H7 (cell line): ENCODE measurements around the gene SYNJ1. TPM values are rescaled to one million over a fixed set of nuclear protein-coding genes. Genes with fewer than 3 reads are reported as not detected.
"Not testable (repeated sequence)": the region's sequence is repeated elsewhere in the genome, so short reads cannot be mapped to it uniquely, and the experiment has no call there.

Source experiments
- DNase-seq: peaks from one replicate; pipeline ENCODE4 v3.0.0; 2012
- H3K27me3 ChIP-seq: 2 replicates; pipeline ENCODE4 v1.6.0; 2011; ENCODE audit warnings: mild to moderate bottlenecking, low read length; ENCODE audit not compliant: control insufficient read depth, insufficient read depth
- H3K36me3 ChIP-seq: replicated peaks from 2 replicates; pipeline ENCODE4 v1.5.1; 2011; ENCODE audit warnings: low read length; ENCODE audit not compliant: control insufficient read depth, insufficient read depth
- H3K4me3 ChIP-seq: 2 replicates; pipeline ENCODE4 v1.5.1; 2011; ENCODE audit warnings: low read depth, mild to moderate bottlenecking, control low read depth, low read length, moderate library complexity; ENCODE audit not compliant: insufficient read depth
- total RNA-seq: library from RNA; depleted of rRNA; stranded (reverse); fragments of >200 nt; shearing (Covaris generic); gene quantifications from 2 replicates; pipeline ENCODE4 v1.2.3, GENCODE V29; 2014

The SYNJ1 gene
- total RNA-seq, 1 experiment from 2014 or later = 0.97 TPM

DNA sequence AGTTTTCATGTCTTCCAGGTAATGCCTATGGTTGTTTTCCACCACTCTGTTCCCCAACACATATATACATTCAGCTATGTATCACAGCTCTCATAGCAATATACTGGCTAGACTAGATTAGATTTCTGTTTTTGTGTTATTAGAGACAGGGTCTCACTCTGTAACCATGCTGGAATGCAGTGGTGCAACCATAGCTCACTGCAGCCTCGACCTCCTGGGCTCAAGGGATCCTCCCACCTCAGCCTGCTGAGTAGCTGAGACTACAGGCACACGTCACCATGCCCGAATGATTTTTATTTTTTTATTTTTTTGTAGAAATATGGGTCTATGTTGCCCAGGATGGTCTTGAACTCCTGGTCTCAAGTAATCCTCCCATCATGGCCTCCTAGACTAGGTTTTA, 37.7 kb downstream of the SYNJ1 start:
- no peak overlapping the region for H3K4me3 ChIP-seq
- no peaks in the 10 kb centered on the region for H3K36me3 ChIP-seq
- H3K27me3 ChIP-seq = no peaks in the 10 kb centered on the region
- DNase-seq = no peak

DNA sequence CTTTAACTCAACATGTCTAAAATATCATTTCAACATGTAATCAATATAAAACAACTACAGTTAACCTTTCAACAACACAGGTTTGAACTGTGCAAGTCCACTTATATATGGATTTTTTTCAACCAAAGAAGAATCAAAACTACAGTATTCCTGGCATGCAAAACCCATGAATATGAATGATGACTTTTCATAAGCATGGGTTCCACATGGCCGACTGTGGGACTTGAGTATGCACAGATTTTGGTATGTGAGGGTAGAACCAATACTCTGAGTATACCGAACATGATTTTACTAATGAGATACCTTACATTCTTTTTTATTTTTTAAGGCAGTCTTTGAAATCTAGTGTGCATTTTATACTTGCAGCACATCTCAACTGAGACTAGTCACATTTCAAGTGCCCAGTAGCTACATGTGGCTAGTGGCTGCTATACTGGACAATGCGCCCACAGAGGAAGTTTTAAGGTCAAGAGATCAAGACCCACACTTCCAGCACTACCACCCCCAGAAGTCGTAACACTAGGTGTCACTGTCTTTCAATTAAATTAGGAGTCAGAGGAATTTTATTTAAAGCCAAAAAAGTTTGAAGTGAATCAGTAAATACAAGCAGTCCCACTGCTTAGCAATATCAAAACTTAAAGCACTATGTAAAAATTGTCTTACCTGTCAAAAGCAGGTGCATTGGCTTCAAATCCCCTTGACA, 40.0 kb downstream of the SYNJ1 start:
- Histone ChIP-seq H3K36me3 (no peaks in the 10 kb centered on the region), H3K27me3 (no peaks in the 10 kb centered on the region), H3K4me3 (no peak overlapping the region)
- peak; percentile 54 for DNase-seq

DNA sequence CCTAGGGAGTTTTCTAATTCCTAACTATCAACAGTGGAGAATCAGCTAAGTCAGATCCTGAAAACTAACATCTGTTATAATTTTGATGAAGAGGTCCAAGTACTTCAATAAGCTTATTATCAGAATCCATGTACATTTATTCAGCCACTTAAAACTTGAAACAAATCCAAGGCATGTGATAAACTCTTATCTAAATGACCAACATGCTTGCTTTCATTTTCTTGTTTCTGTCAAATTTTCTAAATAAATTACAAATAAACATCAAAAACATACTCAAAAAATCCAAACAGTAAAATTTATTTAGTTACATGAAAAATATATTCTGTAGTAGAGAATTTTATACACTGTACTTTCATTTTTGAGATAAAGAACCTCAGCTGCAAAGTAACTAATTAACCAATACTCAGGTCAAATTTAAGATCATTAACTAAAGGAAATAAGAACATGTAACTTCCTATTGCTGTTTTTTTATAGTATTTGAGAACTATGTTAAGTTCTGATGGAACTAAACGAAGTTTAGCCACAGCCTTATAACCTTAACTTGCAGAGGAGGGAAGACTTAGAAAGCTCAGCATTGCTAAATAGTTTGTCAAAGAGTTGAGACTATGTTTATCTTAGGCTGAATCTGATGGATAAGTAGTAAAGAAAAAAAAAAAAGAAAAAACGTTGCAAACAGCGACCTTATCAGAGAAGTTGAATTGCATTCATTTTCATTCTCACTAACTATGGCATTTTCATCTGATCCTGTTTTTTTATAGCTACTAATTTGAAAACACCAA, 44.9 kb downstream of the SYNJ1 start:
- H3K27me3 ChIP-seq = no peaks in the 10 kb centered on the region
- no peaks in the 10 kb centered on the region for H3K36me3 ChIP-seq
- DNase-seq = no peak
- H3K4me3 ChIP-seq = no peak overlapping the region

DNA sequence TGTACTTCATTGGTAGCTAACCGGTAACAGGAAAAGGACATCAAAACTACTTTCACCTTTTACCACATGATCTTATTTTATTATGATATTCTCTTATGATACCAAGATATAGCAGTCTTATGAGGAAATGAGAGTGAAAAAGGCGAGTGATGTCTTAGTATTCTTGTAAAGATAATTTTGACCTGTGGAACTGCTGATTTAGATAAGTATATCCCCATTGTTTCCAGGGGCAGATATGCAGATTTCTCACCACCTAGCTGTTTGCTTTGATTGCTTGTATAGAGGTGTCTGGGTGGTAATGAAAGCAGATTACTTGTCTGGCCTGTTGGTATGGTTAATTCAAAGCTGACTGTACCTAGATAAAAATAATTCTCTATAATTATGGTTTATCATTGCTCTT, 53.1 kb downstream of the SYNJ1 start:
- Histone ChIP-seq H3K4me3 (no peak overlapping the region), H3K36me3 (no peaks in the 10 kb centered on the region), H3K27me3 (no peaks in the 10 kb centered on the region)
- DNase-seq = no peak

DNA sequence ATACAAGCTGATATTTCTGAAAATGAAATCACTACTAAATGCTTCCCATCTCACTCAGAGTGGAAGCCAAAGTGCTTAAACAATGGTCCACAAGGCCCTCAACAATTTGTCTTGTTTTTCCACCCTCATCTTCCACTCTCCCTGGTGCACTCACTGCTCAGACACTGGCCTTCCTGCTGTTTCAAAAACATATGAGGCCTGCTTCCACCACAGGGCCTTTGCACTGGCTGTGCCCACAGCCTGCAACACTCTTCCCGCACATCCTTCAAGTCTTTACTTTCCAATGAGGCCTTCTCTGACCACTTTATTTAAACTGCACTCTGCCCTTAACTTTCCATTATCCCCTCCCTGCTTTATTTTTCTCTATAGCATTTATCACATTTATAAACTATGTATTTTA, 53.8 kb downstream of the SYNJ1 start:
- Histone ChIP-seq H3K4me3 (no peak overlapping the region), H3K36me3 (no peaks in the 10 kb centered on the region), H3K27me3 (no peaks in the 10 kb centered on the region)
- no peak for DNase-seq

DNA sequence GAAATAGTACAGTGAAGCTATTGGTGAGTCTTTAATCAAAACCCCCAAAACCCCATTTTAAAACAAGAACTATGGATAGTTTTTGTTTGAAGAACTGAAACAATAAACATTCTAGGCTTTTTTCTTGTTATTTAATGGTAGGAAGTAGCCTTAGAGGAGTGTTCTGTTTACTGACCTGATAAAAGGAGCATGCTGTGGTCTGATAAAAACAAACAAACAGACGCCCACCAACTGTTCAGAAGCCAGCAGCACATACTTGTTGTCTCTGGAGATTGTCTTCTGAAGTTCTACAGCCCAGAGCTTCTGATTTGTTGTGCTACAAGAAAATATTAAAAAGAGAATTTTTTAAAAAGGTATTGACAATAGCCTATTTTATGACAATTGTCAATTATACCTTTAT, 61.6 kb downstream of the SYNJ1 start:
- no peak overlapping the region for H3K4me3 ChIP-seq
- no peak for DNase-seq
- no peaks in the 10 kb centered on the region for H3K27me3 ChIP-seq
- H3K36me3 ChIP-seq = no peaks in the 10 kb centered on the region

DNA sequence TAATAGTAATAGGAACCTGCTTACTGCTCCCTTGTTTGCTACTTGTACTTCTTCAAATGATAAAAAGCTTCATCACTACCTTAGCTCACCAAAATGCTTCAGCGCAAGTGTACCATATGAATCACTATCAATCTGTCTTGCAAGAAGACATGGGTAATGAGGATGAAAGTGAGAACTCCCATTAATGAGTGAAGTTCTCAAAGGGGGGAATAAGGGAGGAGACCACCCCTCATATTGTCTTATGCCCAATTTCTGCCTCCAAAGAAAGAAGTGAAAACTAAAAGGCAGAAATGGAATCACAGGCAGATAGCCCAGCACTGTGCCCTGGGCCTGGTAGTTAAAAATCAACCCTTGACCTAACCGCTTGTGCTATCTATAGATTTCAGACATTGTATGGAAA, 63.7 kb downstream of the SYNJ1 start:
- not testable (repeated sequence) for H3K36me3 ChIP-seq, H3K27me3 ChIP-seq, H3K4me3 ChIP-seq, DNase-seq

DNA sequence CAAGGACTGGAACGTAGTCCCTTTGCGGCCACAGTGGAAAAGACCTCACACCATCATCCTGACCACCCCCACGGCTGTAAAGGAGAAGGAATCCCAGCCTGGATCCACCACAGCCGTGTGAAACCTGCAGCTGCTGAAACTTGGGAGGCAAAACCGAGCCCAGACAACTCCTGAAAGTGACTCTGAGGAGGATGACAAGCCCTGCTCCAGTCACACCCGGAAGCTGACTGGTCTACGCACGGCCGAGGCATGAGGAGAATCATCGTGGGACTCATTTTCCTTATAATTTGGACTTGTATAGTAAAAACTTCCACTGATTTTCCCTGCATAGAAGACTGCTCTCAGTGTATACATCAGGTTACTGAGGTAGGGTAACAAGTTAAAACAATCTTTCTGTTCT, 65.8 kb downstream of the SYNJ1 start:
- not testable (repeated sequence) for H3K36me3 ChIP-seq, H3K4me3 ChIP-seq, DNase-seq, H3K27me3 ChIP-seq

DNA sequence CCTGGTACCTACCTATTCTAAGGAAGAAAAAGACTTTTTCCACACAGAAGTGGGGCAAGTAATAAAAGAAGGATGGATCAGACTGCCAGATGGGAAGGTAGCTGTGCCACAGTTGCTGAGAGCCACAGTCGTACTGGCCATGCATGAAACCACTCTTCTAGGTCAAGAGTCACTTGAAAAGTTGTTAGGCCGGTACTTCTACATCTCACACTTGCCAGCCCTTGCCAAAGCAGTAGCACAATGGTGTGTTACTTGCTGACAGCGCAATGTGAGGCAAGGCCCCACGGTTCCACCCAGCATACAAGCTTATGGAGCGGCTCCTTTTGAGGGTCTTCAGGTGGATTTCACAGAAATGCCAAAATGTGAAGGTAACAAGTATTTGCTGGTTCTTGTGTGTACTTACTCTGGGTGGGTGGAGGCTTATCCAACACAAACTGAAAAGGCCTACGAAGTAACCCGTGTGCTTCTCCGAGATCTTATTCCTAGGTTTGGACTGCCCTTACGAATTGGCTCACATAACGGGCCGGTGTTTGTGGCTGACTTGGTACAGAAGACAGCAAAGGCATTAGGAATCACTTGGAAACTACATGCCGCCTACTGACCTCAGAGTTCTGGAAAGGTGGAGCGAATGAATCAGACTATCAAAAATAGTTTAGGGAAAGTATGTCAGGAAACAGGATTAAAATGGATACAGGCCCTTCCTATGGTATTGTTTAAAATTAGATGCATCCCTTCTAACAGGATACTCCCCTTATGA, 66.6 kb downstream of the SYNJ1 start:
- not testable (repeated sequence) for DNase-seq, H3K27me3 ChIP-seq, H3K4me3 ChIP-seq, H3K36me3 ChIP-seq

DNA sequence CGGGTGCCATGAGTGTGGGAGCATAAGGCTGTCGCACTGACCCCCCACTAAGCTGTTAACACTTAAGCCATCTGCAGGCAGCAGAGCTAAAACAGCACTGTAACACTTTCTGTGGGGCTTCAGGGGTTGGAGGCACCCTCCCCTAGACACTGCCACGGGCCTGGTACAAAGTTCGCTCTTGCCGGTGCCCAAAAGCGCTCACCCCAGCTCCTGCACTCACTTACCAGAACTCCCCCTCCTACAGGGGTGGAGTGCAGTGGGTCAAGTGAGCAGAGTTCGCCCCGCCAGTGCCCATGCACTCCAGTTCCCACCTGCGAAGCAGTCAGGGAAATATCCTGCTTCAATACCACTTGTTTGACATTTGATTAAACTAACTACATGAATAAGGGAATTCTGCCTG, 69.3 kb downstream of the SYNJ1 start:
- no peaks in the 10 kb centered on the region for H3K36me3 ChIP-seq
- H3K27me3 ChIP-seq = no peaks in the 10 kb centered on the region
- H3K4me3 ChIP-seq = no peak overlapping the region
- no peak for DNase-seq

DNA sequence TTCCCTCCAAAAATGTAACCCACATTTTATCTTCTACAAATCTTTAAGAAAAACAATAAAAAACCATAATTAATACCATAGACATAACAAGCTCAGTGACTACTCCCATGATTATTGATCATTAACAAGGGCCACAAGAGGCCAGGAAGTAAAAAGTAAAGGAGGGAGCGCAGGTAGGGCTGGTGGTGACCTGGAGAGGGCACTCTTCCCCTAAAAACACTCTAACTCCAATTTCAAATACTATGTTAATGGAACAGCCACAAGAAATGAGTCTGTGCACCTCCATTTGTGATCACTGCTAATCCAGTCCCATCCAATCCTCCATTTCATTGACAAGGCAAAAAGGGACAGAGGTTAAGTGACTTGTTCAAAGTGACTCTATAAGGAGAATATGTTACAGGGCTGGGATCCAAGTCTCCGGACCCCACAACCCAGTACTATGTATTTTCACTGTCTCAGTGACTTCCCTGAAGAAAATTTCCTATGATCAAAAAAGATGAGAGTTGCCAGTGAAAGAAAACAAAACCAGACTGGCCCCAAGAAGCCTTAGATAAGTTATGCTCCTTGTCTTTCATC, 74.4 kb downstream of the SYNJ1 start:
- Histone ChIP-seq H3K4me3 (no peak overlapping the region), H3K36me3 (no peaks in the 10 kb centered on the region), H3K27me3 (no peaks in the 10 kb centered on the region)
- peak; percentile 69 for DNase-seq

DNA sequence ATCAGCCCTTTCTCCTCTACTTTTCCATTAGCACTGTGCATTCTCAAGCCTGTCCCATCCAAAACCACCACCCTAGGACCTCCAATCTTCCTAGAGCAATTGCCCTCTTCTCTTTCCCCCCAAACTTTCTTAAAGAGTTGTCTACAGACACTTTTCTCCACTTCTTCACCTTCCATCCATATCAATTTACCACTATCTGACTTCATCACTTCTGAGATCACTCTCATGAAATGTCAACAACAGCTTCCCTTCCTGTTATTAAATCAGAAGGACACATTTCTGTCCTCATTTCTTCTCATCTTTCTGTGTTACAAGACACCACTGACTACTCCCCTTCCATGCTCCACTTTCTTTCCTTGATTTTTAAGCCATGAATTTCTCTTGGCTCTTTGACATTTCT, 79.6 kb downstream of the SYNJ1 start:
- no peaks in the 10 kb centered on the region for H3K36me3 ChIP-seq
- no peak overlapping the region for H3K4me3 ChIP-seq
- DNase-seq = no peak
- no peaks in the 10 kb centered on the region for H3K27me3 ChIP-seq

DNA sequence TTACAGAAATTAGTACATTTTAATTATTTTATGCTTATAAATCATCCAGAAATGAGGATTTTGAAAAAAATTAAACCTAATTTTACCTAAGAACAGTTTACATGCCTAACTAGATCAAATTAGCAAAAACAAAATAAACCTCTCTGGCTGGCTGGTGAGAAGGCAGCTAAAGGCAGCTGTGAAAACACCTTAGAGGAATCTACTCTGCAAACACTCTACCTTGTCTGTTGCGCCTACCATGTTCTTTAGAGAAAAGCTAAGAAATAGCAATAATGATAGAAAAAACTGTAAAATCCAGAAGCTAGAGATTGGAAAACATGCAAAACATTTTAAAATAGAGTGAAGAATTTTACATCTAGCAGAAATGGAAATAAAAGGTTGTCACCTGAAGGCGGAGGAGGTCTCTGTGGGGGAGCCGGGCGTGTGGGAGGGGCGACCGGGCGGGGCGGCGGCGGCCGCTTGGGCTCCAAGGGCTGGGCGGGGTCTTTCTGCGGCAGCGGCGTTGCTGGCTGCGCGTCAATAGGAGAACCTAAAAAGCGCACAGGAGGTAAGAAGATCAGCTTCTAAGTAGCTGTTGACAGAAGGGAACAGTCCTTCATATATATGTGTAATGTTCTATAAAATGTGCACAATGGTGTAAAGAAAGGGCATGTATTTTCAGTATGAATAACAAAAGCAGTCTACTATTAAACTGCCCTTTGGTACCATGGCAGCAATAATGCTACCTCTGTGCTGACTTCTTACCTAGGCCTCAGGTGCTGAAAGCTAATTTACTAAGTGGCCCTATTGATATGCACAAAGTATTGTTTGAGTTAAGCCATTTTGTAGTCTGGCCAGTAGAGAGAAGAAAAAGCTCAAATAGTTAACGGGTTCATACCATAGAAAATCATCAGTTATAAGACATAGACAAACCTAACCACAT, 82.3 kb downstream of the SYNJ1 start:
- Histone ChIP-seq H3K4me3 (peak overlapping the region; percentile 20), H3K27me3 (no peaks in the 10 kb centered on the region), H3K36me3 (no peaks in the 10 kb centered on the region)
- DNase-seq = peak; percentile 84
